Measurements from ENCODE around the gene FBXL7. TPM values are rescaled to one million over a fixed set of nuclear protein-coding genes. Genes with fewer than 3 reads are reported as not detected.

FBXL7 gene
- total and polyA plus RNA-seq, 2 donors (not counting 1 experiment from before 2014, with no cell fraction given), result not detected

DNA sequence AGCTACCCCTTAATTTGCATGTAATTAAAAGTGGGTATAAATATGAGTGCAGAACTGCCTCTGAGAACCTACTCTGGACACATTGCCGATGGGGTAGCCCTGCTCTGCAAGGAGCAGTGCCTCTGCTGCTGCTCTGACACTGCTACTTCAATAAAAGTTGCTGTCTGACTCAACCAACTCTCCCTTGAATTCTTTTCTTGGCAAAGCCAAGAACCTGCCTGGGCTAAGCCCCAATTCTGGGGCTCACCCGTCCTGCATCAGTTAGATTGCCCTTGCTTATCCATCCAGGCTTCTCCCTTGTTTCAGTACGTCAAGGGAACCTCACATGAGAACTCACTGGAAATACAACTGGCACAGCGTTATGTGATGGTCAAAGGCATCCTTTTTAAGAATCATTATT is 44.1 kb downstream of the FBXL7 start:
- Mint-ChIP-seq H3K27me3 (no peaks in the 10 kb centered on the region), H3K27ac (no peak overlapping the region), H3K9me3 (ENCODE audit: insufficient read depth) (no peaks in the 10 kb centered on the region), H3K4me3 (no peak overlapping the region), H3K4me1 (no peaks in the 10 kb centered on the region)
- no peaks in the 10 kb centered on the region for H3K36me3 ChIP-seq (replicated peaks in 1 of 2; ENCODE audit: control extremely low read depth in 1 of 2, control insufficient read depth in 1 of 2, extremely low read depth in 1 of 2, insufficient read depth in 2 of 2, low read length in 1 of 2)
- 46% methylated on average over 2 of the region's 4 CpGs for WGBS (ENCODE audit: insufficient coverage)
- no peaks in the 10 kb centered on the region for H3K27me3 ChIP-seq (replicated peaks in 1 of 4; ENCODE audit: control extremely low read depth in 1 of 4, control insufficient read depth in 3 of 4, insufficient read depth in 4 of 4, low read length in 3 of 4)
- H3K4me2 ChIP-seq (replicated peaks; ENCODE audit: low read depth, low read length, poor library complexity, severe bottlenecking), result no peak overlapping the region
- POLR2A ChIA-PET, result no interaction called here
- H3K9ac ChIP-seq (ENCODE audit: low read length), result no peak overlapping the region
- H3K4me3 ChIP-seq (ENCODE audit: control extremely low read depth in 1 of 5, extremely low read depth in 1 of 5, insufficient read depth in 1 of 5, low read depth in 2 of 5, low read length in 4 of 5), result no peak overlapping the region
- H3K4me1 ChIP-seq (ENCODE audit: control insufficient read depth in 2 of 2, insufficient read depth in 2 of 2, low read length in 2 of 2), result no peaks in the 10 kb centered on the region
- no peak overlapping the region for H2AFZ ChIP-seq (ENCODE audit: insufficient read depth, low read depth, low read length, poor library complexity, severe bottlenecking)
- H3K79me2 ChIP-seq (ENCODE audit: control insufficient read depth, insufficient read depth, low read length), result no peaks in the 10 kb centered on the region
- CTCF ChIA-PET, result no interaction called here
- intact Hi-C loops (cut with micrococcal nuclease), result no loop called here
- ATAC-seq (ENCODE audit: low read depth) (no peak), DNase-seq (no peak)
- peaks cover 0 to 7% (median 0%) of the 10 kb centered on the region in 3 donors for H3K9me3 ChIP-seq (ENCODE audit: control extremely low read depth in 1 of 3, control insufficient read depth in 2 of 3, insufficient read depth in 1 of 3, low read length in 2 of 3)
- no peak overlapping the region for H3K27ac ChIP-seq (ENCODE audit: low read length in 2 of 2)
- H4K20me1 ChIP-seq (ENCODE audit: control insufficient read depth, insufficient read depth, low read length, poor library complexity, severe bottlenecking), result no peaks in the 10 kb centered on the region
- TF ChIP-seq, protein P1, sequence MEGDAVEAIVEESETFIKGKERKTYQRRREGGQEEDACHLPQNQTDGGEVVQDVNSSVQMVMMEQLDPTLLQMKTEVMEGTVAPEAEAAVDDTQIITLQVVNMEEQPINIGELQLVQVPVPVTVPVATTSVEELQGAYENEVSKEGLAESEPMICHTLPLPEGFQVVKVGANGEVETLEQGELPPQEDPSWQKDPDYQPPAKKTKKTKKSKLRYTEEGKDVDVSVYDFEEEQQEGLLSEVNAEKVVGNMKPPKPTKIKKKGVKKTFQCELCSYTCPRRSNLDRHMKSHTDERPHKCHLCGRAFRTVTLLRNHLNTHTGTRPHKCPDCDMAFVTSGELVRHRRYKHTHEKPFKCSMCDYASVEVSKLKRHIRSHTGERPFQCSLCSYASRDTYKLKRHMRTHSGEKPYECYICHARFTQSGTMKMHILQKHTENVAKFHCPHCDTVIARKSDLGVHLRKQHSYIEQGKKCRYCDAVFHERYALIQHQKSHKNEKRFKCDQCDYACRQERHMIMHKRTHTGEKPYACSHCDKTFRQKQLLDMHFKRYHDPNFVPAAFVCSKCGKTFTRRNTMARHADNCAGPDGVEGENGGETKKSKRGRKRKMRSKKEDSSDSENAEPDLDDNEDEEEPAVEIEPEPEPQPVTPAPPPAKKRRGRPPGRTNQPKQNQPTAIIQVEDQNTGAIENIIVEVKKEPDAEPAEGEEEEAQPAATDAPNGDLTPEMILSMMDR (IDR thresholded peaks at IDR 0.05), result no peak
- no peak for TF ChIP-seq EZH2 (IDR thresholded peaks at IDR 0.05; ENCODE audit: borderline replicate concordance, insufficient read depth, low read depth, low read length, poor library complexity, severe bottlenecking)

DNA sequence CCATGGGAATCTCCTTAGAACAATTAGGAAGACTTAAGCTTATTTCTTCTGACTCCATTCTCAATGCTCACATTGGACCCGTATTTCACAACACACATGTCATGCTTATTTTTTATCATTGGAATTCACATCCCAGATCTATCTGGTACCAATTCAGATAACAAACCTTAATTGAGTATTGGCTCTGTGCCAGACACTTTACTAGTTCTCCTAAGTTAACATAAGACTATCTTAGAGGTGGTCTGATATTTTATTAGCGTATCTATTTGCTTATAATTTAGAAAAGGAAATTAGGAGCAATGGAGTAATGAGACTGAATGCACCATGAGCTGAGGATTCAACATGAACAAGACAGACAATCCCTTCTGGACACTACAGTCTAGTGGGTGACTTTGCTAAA is 45.1 kb downstream of the FBXL7 start:
- Mint-ChIP-seq H3K9me3 (ENCODE audit: insufficient read depth) (no peaks in the 10 kb centered on the region), H3K4me1 (no peaks in the 10 kb centered on the region), H3K4me3 (no peak overlapping the region), H3K27me3 (no peaks in the 10 kb centered on the region), H3K27ac (no peak overlapping the region)
- H3K27ac ChIP-seq (ENCODE audit: low read length in 2 of 2), result no peak overlapping the region
- ATAC-seq (ENCODE audit: low read depth) (no peak), DNase-seq (no peak)
- no peaks in the 10 kb centered on the region for H3K79me2 ChIP-seq (ENCODE audit: control insufficient read depth, insufficient read depth, low read length)
- no peaks in the 10 kb centered on the region for H3K36me3 ChIP-seq (replicated peaks in 1 of 2; ENCODE audit: control extremely low read depth in 1 of 2, control insufficient read depth in 1 of 2, extremely low read depth in 1 of 2, insufficient read depth in 2 of 2, low read length in 1 of 2)
- no peaks in the 10 kb centered on the region for H3K27me3 ChIP-seq (replicated peaks in 1 of 4; ENCODE audit: control extremely low read depth in 1 of 4, control insufficient read depth in 3 of 4, insufficient read depth in 4 of 4, low read length in 3 of 4)
- ChIA-PET CTCF (no interaction called here), POLR2A (no interaction called here)
- no peaks in the 10 kb centered on the region for H4K20me1 ChIP-seq (ENCODE audit: control insufficient read depth, insufficient read depth, low read length, poor library complexity, severe bottlenecking)
- no peak overlapping the region for H3K4me3 ChIP-seq (ENCODE audit: control extremely low read depth in 1 of 5, extremely low read depth in 1 of 5, insufficient read depth in 1 of 5, low read depth in 2 of 5, low read length in 4 of 5)
- 100% methylated on average over 1 of the region's 2 CpGs for WGBS (ENCODE audit: insufficient coverage)
- H3K9ac ChIP-seq (ENCODE audit: low read length), result no peak overlapping the region
- H3K4me2 ChIP-seq (replicated peaks; ENCODE audit: low read depth, low read length, poor library complexity, severe bottlenecking), result no peak overlapping the region
- H3K4me1 ChIP-seq (ENCODE audit: control insufficient read depth in 2 of 2, insufficient read depth in 2 of 2, low read length in 2 of 2), result no peaks in the 10 kb centered on the region
- intact Hi-C loops (cut with micrococcal nuclease), result no loop called here
- peaks cover 0 to 7% (median 0%) of the 10 kb centered on the region in 3 donors for H3K9me3 ChIP-seq (ENCODE audit: control extremely low read depth in 1 of 3, control insufficient read depth in 2 of 3, insufficient read depth in 1 of 3, low read length in 2 of 3)
- no peak for TF ChIP-seq EZH2 (IDR thresholded peaks at IDR 0.05; ENCODE audit: borderline replicate concordance, insufficient read depth, low read depth, low read length, poor library complexity, severe bottlenecking)
- TF ChIP-seq, protein P1 (IDR thresholded peaks at IDR 0.05), result no peak
- no peak overlapping the region for H2AFZ ChIP-seq (ENCODE audit: insufficient read depth, low read depth, low read length, poor library complexity, severe bottlenecking)

All from B cell (primary cell).